BLaER1 (cell line): Measurements from ENCODE around the gene ALDH1B1.

Experiments
- H3K27ac ChIP-seq: shearing (Covaris generic); formaldehyde crosslinking; 2 replicates; pipeline ENCODE4 v1.8.1; 2022
- H3K27me3 ChIP-seq: shearing (Covaris generic); formaldehyde crosslinking; 2 replicates; pipeline ENCODE4 v1.8.1; 2022
- H3K36me3 ChIP-seq: shearing (Covaris generic); formaldehyde crosslinking; 2 replicates; pipeline ENCODE4 v1.8.1; 2022
- H3K4me1 ChIP-seq: shearing (Covaris generic); formaldehyde crosslinking; 2 replicates; pipeline ENCODE4 v1.8.1; 2022
- H3K4me2 ChIP-seq: shearing (Covaris generic); formaldehyde crosslinking; 2 replicates; pipeline ENCODE4 v1.8.1; 2022
- H3K4me3 ChIP-seq: shearing (Covaris generic); formaldehyde crosslinking; 2 replicates; pipeline ENCODE4 v1.8.1; 2022
- H3K9ac ChIP-seq: shearing (Covaris generic); formaldehyde crosslinking; 2 replicates; pipeline ENCODE4 v1.8.1; 2022
- H3K9me3 ChIP-seq: shearing (Covaris generic); formaldehyde crosslinking; 2 replicates; pipeline ENCODE4 v1.8.1; 2022
- H4K20me1 ChIP-seq: shearing (Covaris generic); formaldehyde crosslinking; 2 replicates; pipeline ENCODE4 v1.8.1; 2022
- Cebpa-rat ChIP-seq: shearing (Covaris generic); IDR thresholded peaks from 2 replicates; pipeline ENCODE4 v1.8.1; 2022

The ALDH1B1 gene

DNA sequence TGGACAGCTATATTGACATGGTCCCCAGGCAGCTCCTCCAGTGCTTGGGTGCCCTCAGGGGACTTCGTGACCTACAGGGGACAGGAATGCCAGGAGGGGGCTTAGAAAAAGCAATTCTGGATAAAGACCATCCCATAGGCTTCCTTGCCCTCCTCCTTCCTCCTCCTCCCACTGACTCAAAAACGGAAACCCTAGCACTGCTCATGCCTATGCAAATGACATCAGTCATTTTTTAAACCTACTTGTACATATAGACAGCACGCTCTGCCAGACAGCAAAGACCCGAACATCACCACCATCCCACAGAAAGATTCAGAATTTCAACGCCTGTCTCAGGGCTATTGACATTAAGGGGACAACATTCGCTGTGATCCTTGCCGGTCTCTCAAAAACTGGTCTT is 20.8 kb downstream of the ALDH1B1 start:
- H3K9me3 ChIP-seq, result no peaks in the 10 kb centered on the region
- H3K4me2 ChIP-seq, result no peak overlapping the region
- H3K4me1 ChIP-seq, result no peaks in the 10 kb centered on the region
- TF ChIP-seq Cebpa-rat, result no peak
- no peaks in the 10 kb centered on the region for H4K20me1 ChIP-seq
- no peak overlapping the region for H3K4me3 ChIP-seq
- no peaks in the 10 kb centered on the region for H3K36me3 ChIP-seq
- no peak overlapping the region for H3K9ac ChIP-seq
- H3K27me3 ChIP-seq, result no peaks in the 10 kb centered on the region
- H3K27ac ChIP-seq, result no peak overlapping the region

DNA sequence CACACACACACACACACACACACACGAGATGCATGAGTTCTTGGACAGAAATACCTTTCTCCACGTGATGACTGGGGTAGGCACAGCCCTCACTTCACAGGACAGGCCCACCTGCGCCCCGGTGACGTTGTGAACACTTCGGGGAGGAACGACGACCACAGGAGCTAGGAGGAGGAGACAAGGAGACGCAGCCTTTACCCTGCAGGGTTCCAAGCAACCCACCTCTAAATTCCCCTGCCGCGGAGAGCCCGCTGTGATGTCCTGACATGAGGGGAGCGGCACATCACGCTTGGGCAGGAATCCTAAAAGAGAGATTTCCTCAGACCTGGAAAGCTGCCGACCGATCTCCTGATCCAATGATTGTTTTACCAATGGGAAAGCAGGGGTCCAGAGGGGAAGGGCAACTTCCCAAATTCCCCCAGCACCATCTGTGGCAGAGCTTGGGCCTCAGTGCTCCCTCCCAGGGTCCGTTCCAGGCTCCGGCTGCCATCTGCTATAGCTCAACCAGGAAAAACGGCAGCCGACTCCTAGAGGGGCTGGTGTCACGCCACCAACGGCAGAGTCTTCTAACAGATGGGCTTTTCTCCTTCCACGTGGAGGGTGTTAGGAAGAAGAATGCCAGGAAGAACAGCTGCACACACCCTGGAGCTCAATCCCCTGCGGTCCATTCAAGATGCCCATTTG is 21.7 kb downstream of the ALDH1B1 start:
- H3K27ac ChIP-seq, result no peak overlapping the region

DNA sequence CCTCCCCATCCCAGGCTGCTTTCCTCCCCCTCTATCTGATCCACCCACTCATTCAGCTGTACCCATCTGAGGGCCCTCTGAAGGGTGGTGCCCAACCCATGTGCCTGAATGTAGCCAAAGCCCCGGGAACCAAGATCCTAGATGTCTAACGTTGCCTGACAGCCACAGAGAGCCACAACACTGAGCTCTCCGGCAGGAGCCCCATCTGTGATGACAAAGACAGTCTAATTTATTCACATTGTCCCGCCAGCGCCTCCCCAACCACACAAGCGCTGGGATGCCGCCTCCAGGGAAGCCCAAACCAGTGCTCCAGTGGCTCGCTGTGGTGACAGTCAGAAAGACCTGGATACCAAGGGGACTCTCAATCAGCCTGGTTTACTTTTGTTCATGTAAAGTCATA is 23.4 kb downstream of the ALDH1B1 start:
- Histone ChIP-seq H3K9me3 (no peaks in the 10 kb centered on the region), H3K4me3 (no peak overlapping the region), H3K36me3 (no peaks in the 10 kb centered on the region), H3K4me1 (no peaks in the 10 kb centered on the region), H3K9ac (no peak overlapping the region), H3K27me3 (no peaks in the 10 kb centered on the region; the same call in 1 of the 2 replicates), H4K20me1 (no peaks in the 10 kb centered on the region), H3K27ac (no peak overlapping the region), H3K4me2 (no peak overlapping the region)
- no peak for TF ChIP-seq Cebpa-rat

More for the DNA sequence above, 21.7 kb downstream of the ALDH1B1 start:
- Histone ChIP-seq H3K9me3 (no peaks in the 10 kb centered on the region), H3K27me3 (no peaks in the 10 kb centered on the region), H3K4me1 (no peaks in the 10 kb centered on the region), H3K4me2 (no peak overlapping the region), H3K9ac (no peak overlapping the region), H3K4me3 (no peak overlapping the region), H3K36me3 (no peaks in the 10 kb centered on the region), H4K20me1 (no peaks in the 10 kb centered on the region)
- TF ChIP-seq Cebpa-rat, result no peak

DNA sequence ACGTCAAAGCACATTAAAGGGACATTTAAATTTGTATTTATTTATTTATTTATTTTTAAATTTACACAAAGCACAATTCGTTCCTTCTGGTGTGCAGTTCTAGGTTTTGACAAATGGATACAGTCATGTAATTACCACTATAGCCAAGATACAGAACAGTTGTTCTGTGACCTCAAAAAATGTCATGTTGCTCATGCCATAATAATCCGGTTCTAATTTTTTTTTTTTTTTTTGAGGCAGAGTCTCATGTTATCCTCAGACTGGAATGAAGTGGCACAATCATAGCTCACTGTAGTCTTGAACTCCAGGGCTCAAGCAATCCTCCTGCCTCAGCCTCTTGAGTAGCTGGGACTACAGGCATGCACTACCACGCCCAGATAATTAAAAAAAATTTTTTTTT is 24.0 kb downstream of the ALDH1B1 start:
- Histone ChIP-seq H3K27me3 (peaks cover 3% of the 10 kb centered on the region), H3K9ac (no peak overlapping the region), H3K9me3 (no peaks in the 10 kb centered on the region), H3K36me3 (no peaks in the 10 kb centered on the region), H4K20me1 (no peaks in the 10 kb centered on the region), H3K4me2 (no peak overlapping the region), H3K4me3 (no peak overlapping the region), H3K27ac (no peak overlapping the region), H3K4me1 (no peaks in the 10 kb centered on the region)
- TF ChIP-seq Cebpa-rat, result no peak

DNA sequence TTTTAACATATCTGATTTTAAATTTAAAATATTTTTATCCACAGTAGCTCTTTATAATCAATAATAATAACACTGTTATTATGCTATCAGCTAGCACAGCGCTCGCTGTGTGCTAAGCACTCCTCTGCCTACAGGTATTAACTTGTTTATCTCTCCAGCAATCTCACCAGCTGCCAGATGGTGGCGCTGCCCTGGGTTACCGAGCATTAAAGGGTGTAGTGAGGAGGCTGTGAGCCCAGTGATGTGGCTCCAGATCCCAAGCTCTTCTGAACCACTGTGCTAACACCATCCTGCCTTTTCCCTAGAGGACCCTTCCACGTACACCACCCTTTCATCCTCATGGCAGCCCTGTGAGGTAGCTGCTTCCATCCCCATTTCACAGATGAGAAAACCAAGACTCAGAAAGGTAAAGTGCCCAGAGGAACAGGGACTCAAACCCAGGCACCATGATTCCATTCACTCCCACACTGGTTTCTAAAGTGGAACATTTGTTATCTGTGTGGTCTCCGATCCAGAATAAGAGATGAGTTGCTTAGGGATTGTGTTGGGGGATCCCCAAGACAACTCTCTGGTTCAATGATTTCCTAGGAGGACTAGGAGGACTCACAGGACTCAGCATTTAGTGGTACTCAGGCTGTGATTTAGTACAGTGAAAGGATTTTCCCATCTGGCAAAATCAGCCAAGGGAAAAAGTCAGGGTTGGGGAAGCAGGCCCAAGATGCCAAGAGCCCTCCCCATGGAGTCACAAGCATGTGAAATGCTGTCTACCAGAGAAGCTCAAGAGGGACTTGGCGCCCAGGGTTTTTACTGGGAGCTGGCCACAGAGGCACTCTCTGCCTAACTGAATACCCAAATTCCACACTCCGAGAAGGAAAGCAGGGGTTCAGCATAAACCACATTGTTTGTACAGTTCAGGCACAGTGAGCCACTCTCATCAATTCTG is 24.8 kb downstream of the ALDH1B1 start:
- Histone ChIP-seq H4K20me1 (peaks cover under 1% of the 10 kb centered on the region; the same call in 1 of the 2 replicates), H3K4me2 (no peak overlapping the region), H3K4me3 (no peak overlapping the region), H3K9ac (no peak overlapping the region), H3K36me3 (no peaks in the 10 kb centered on the region), H3K9me3 (no peaks in the 10 kb centered on the region), H3K27me3 (peaks cover 12% of the 10 kb centered on the region), H3K4me1 (no peaks in the 10 kb centered on the region), H3K27ac (no peak overlapping the region)
- TF ChIP-seq Cebpa-rat, result no peak

GRCh38 chr9:38418366-38418765 is 25.9 kb downstream of the ALDH1B1 start:
- Histone ChIP-seq H3K4me1 (no peaks in the 10 kb centered on the region), H3K36me3 (no peaks in the 10 kb centered on the region), H3K27me3 (peaks cover 22% of the 10 kb centered on the region), H3K9ac (no peak overlapping the region), H3K4me3 (no peak overlapping the region), H3K27ac (no peak overlapping the region), H3K4me2 (no peak overlapping the region), H3K9me3 (no peaks in the 10 kb centered on the region), H4K20me1 (peaks cover 8% of the 10 kb centered on the region; the same call in 1 of the 2 replicates)
- no peak for TF ChIP-seq Cebpa-rat

DNA sequence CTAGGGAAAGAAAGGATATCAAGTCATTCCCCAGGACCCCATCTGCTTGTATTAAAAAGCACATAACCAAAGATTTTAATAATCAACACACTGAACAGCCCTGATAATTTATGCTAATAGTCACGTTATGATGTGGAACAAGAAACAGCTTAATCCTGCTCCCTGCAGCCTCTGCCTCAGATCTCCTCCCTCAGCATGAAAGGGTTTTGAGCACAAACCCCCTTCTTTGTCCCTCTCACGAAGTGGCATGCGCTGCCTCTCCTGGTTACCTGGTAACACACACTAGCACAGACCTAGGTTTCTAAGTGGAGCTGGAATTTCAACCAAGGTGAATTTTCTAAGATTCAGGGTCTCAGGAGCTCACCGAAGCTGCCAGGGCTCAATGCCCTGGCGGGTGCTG is 26.7 kb downstream of the ALDH1B1 start:
- TF ChIP-seq Cebpa-rat, result no peak
- H3K27me3 ChIP-seq, result peaks cover 31% of the 10 kb centered on the region
- no peak overlapping the region for H3K4me2 ChIP-seq

DNA sequence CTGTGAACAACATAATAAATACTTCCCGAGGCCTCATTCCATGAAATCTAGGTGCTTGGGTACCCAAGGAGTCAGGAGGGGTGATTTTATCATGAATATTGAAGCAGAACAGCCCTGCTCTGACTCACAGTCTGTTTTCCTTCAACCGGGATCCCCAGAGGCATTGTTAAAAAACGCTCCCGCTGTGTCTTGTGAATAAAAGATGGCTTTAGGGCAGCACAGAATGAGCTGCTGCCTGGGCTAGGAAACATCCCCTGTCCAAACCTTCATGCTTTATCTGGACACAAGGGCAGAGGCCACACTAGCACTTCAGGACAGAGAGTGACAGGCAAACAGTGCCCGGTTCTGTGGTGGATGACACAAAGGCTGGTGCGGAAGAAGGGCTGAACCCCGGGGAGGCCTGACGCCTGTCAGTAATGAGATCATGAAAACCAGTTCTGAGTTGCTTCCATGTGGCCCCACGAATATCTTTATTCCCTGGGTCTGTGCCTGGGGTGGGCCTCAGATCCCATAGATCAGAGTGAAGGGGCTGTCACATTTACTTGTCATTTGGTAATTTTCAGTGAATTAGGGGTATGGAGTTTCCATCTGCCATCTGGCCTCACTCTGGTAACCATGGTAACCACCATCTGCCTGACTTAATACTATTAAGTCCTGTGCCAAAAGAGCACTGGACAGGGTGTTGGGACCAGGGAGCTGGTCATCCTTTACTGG is 29.2 kb downstream of the ALDH1B1 start:
- peaks cover 28% of the 10 kb centered on the region; the same call in 1 of the 2 replicates for H4K20me1 ChIP-seq
- H3K4me1 ChIP-seq, result 0 out of 2 replicates have a peak, but pooled peaks cover 7% of the 10 kb centered on the region
- peaks cover 52% of the 10 kb centered on the region for H3K27me3 ChIP-seq
- no peaks in the 10 kb centered on the region for H3K36me3 ChIP-seq
- H3K4me3 ChIP-seq, result no peak overlapping the region
- H3K9me3 ChIP-seq, result no peaks in the 10 kb centered on the region
- no peak overlapping the region for H3K4me2 ChIP-seq
- TF ChIP-seq Cebpa-rat, result no peak
- H3K9ac ChIP-seq, result no peak overlapping the region
- H3K27ac ChIP-seq, result no peak overlapping the region

More for the DNA sequence above, 26.7 kb downstream of the ALDH1B1 start:
- H3K9me3 ChIP-seq, result no peaks in the 10 kb centered on the region
- H3K4me3 ChIP-seq, result no peak overlapping the region
- H3K36me3 ChIP-seq, result no peaks in the 10 kb centered on the region
- no peak overlapping the region for H3K9ac ChIP-seq
- no peak overlapping the region for H3K27ac ChIP-seq
- H4K20me1 ChIP-seq, result peaks cover 14% of the 10 kb centered on the region; the same call in 1 of the 2 replicates
- 0 out of 2 replicates have a peak, but pooled peaks cover 4% of the 10 kb centered on the region for H3K4me1 ChIP-seq

GRCh38 chr9:38422555-38423260 is 30.2 kb downstream of the ALDH1B1 start:
- 0 out of 2 replicates have a peak, but pooled peaks cover 7% of the 10 kb centered on the region for H3K4me1 ChIP-seq
- TF ChIP-seq Cebpa-rat, result no peak
- no peaks in the 10 kb centered on the region for H3K36me3 ChIP-seq
- no peak overlapping the region for H3K4me3 ChIP-seq
- no peak overlapping the region for H3K9ac ChIP-seq
- H4K20me1 ChIP-seq, result peaks cover 28% of the 10 kb centered on the region; the same call in 1 of the 2 replicates
- no peak overlapping the region for H3K4me2 ChIP-seq
- H3K27ac ChIP-seq, result no peak overlapping the region
- no peaks in the 10 kb centered on the region for H3K9me3 ChIP-seq
- peaks cover 54% of the 10 kb centered on the region for H3K27me3 ChIP-seq
